Stimulated activated CD8-positive, alpha-beta memory T cell treated with anti-CD3 and anti-CD28 coated beads, Interleukin-4, amount 100 ng/mL, for 4 hours (primary cell): ENCODE data around the gene MRPL48.
"Not testable (repeated sequence)": the region's sequence is repeated elsewhere in the genome, so short reads cannot be mapped to it uniquely, and the experiment has no call there.

Experiments used
- DNase-seq, 2 donors: peaks; one replicate each; pipeline ENCODE4 v3.0.0-alpha.2; 2020; ENCODE audit warnings: low read depth in 2 of 2, low spot score in 1 of 2

MRPL48 gene

GRCh38 chr11:73787643-73788558, at the start of gene MRPL48:
Gene MRPL48 (plus strand): TSS chr11:73787874. CDS start chr11:73787972, 98 bp downstream.
- peak; percentile 59 to 80 for DNase-seq

- DNase-seq: no peak
Observed at GRCh38 chr11:73743045-73743444, 44.6 kb upstream of the MRPL48 start.

- no peak for DNase-seq
Observed at GRCh38 chr11:73746701-73747100, 41.0 kb upstream of the MRPL48 start.

GRCh38 chr11:73747762-73748161, 39.9 kb upstream of the MRPL48 start:
- DNase-seq: no peak

GRCh38 chr11:73748300-73748699, 39.4 kb upstream of the MRPL48 start:
- DNase-seq: no peak

- no peak for DNase-seq
Observed at GRCh38 chr11:73749118-73749517, 38.6 kb upstream of the MRPL48 start.

GRCh38 chr11:73750228-73750627, 37.4 kb upstream of the MRPL48 start:
- no peak for DNase-seq

GRCh38 chr11:73750862-73751261, 36.8 kb upstream of the MRPL48 start:
- DNase-seq: not testable (repeated sequence)

- no peak for DNase-seq
Observed at GRCh38 chr11:73752216-73752867, 35.3 kb upstream of the MRPL48 start.

- no peak for DNase-seq
Observed at GRCh38 chr11:73752903-73753302, 34.8 kb upstream of the MRPL48 start.

GRCh38 chr11:73753938-73754337, 33.7 kb upstream of the MRPL48 start:
- DNase-seq: no peak

GRCh38 chr11:73755670-73756069, 32.0 kb upstream of the MRPL48 start:
- DNase-seq: no peak

- DNase-seq: no peak
Observed at GRCh38 chr11:73757598-73757997, 30.1 kb upstream of the MRPL48 start.

- no peak for DNase-seq
Observed at GRCh38 chr11:73758451-73758850, 29.2 kb upstream of the MRPL48 start.

- DNase-seq: no peak
Observed at GRCh38 chr11:73759610-73760134, 28.0 kb upstream of the MRPL48 start.

- no peak for DNase-seq
Observed at GRCh38 chr11:73760135-73760678, 27.5 kb upstream of the MRPL48 start.

GRCh38 chr11:73760679-73761402, 26.8 kb upstream of the MRPL48 start, which contains the start of gene RAB6A:
Gene RAB6A (minus strand): TSS chr11:73761074. CDS start chr11:73760635, 439 bp downstream.
- DNase-seq: peak; percentile 97 to 99

- DNase-seq: no peak
Observed at GRCh38 chr11:73761403-73761945, 26.2 kb upstream of the MRPL48 start.

- DNase-seq: no peak
Observed at GRCh38 chr11:73762732-73763131, 24.9 kb upstream of the MRPL48 start.

- no peak for DNase-seq
Observed at GRCh38 chr11:73766763-73767162, 20.9 kb upstream of the MRPL48 start.

- not testable (repeated sequence) for DNase-seq
Observed at GRCh38 chr11:73770811-73771210, 16.9 kb upstream of the MRPL48 start.
